NCI-H82 treated with DMSO at 0.1 percent for 48 hours (cell line): ENCODE data around the gene CHST2.

Experiments
- DNase-seq: peaks from one replicate; lab custom pipeline; 2025; ENCODE audit not compliant: unreplicated experiment; lab: John Stamatoyannopoulos, UW

CHST2 gene

GRCh38 chr3:143098032-143098764 lies 21.4 kb upstream of the CHST2 start:
- DNase-seq: no peak

GRCh38 chr3:143099210-143099609 lies 20.4 kb upstream of the CHST2 start:
- no peak for DNase-seq

GRCh38 chr3:143099690-143100089 lies 19.9 kb upstream of the CHST2 start:
- no peak for DNase-seq

GRCh38 chr3:143100451-143100850 lies 19.1 kb upstream of the CHST2 start:
- DNase-seq: no peak

- DNase-seq: no peak
Observed at GRCh38 chr3:143101792-143102381, 17.7 kb upstream of the CHST2 start.

- DNase-seq: no peak
Observed at GRCh38 chr3:143103652-143104051, 15.9 kb upstream of the CHST2 start.

- DNase-seq: no peak
Observed at GRCh38 chr3:143105170-143105569, 14.4 kb upstream of the CHST2 start.

- no peak for DNase-seq
Observed at GRCh38 chr3:143109861-143110260, 9.7 kb upstream of the CHST2 start.

GRCh38 chr3:143110371-143110770 lies 9.2 kb upstream of the CHST2 start:
- DNase-seq: no peak

- DNase-seq: no peak
Observed at GRCh38 chr3:143118630-143119008, 952 bp upstream of the CHST2 start.

GRCh38 chr3:143119974-143120715 lies 574 bp downstream of the CHST2 start:
- DNase-seq: no peak

GRCh38 chr3:143120716-143121240 lies 1.2 kb downstream of the CHST2 start:
- DNase-seq: no peak

- no peak for DNase-seq
Observed at GRCh38 chr3:143121241-143122088, 1.9 kb downstream of the CHST2 start.

- no peak for DNase-seq
Observed at GRCh38 chr3:143122089-143122430, 2.5 kb downstream of the CHST2 start.

GRCh38 chr3:143122608-143123352 lies 3.2 kb downstream of the CHST2 start:
- DNase-seq: no peak

GRCh38 chr3:143123353-143123984 lies 3.9 kb downstream of the CHST2 start:
- no peak for DNase-seq

- no peak for DNase-seq
Observed at GRCh38 chr3:143124601-143125520, 5.3 kb downstream of the CHST2 start.

GRCh38 chr3:143127801-143128200 lies 8.2 kb downstream of the CHST2 start:
- DNase-seq: no peak
